ENCODE measurements around the gene LEAP2.
"Not testable (repeated sequence)": the region's sequence is repeated elsewhere in the genome, so short reads cannot be mapped to it uniquely, and the experiment has no call there.

LEAP2 gene

DNA sequence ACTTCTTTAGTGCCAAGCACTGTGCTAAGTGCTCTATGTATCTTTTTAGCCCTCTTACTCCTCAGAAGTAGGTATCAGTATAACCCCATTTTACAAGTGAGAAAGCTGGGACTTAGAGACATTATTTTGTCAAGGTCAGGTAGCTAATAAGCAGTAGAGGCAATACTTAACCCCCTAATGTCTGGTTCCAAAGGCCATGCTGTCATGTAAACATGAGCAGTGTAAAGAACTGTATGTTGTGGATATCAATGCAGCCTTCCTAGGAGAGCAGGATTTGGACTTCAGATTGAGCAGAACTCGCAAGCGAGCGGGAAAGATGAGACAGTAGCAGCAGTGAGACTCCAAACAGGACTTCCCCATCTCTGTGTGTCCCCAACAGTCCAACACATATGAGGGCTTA lies 39.4 kb upstream of the LEAP2 start:
- TF ChIP-seq POLR2A (IDR thresholded peaks at IDR 0.05; ENCODE audit: low read depth, low read length) = no peak
- no peak for FAIRE-seq
- DNase-seq (ENCODE audit: insufficient read length, low spot score) = no peak

DNA sequence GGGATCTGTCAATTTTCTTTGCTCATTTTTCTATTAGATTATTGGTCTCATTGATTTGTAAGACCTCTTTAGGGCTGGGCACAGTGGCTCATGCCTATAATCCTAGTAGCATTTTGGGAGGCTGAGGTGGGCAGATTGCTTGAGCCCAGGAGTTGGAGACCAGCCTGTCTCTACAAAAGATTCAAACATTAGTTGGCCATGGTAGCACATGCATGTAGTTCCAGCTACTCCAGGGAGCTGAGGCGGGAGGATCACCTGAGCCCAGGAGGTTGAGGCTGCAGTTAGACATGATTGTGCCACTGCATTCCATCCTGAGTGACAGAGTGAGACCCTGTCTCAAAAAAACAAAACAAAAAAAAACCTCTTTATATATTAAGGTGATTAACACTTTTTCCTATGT lies 36.6 kb upstream of the LEAP2 start:
- DNase-seq (ENCODE audit: insufficient read length, low spot score) (no peak), FAIRE-seq (no peak)
- no peak for TF ChIP-seq POLR2A (IDR thresholded peaks at IDR 0.05; ENCODE audit: low read depth, low read length)

- no peak for FAIRE-seq
- no peak for DNase-seq (ENCODE audit: insufficient read length, low spot score)
- TF ChIP-seq POLR2A (IDR thresholded peaks at IDR 0.05; ENCODE audit: low read depth, low read length) = no peak
Observed at GRCh38 chr5:132837868-132838267, 35.6 kb upstream of the LEAP2 start.

DNA sequence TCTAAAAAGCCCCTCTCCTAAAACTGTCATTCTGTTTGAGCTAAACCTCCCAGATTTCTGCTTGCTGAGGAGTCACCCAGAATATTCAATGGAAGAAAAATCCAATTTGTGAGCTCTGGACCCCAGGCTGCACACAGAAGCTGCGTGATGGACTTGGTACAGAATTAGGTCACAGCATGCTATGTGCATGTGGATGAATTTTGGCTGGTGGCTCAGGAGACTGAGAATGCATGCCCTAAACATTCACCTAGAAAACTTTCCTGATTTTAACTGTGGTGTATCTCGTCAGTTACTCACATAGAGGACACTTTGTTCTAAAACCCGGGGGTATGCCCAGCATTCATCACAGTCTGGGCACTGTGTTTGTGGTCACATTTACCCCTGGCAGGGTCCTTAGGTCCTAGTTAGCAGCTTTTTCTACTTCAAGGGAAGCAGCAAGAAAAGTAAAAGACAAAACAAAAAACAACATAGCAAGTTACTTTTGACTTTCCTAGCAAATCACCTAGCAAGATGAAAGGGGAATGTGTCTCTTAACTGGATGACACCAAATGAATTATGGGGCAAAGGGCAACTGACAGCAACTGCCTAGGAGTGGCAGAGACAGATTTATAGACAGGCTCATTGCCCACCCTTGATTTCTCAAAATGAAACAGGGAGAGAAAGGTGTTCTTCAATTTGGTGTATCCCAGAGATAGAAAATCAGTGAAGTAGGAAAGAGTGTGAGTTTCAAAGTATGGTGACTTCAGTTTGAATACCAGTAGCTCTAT lies 34.8 kb upstream of the LEAP2 start:
- DNase-seq (ENCODE audit: insufficient read length, low spot score) (no peak), FAIRE-seq (no peak)
- no peak for TF ChIP-seq POLR2A (IDR thresholded peaks at IDR 0.05; ENCODE audit: low read depth, low read length)

- no peak for TF ChIP-seq POLR2A (IDR thresholded peaks at IDR 0.05; ENCODE audit: low read depth, low read length)
- no peak for DNase-seq (ENCODE audit: insufficient read length, low spot score)
- no peak for FAIRE-seq
Observed at GRCh38 chr5:132839426-132840301, 33.8 kb upstream of the LEAP2 start.

DNA sequence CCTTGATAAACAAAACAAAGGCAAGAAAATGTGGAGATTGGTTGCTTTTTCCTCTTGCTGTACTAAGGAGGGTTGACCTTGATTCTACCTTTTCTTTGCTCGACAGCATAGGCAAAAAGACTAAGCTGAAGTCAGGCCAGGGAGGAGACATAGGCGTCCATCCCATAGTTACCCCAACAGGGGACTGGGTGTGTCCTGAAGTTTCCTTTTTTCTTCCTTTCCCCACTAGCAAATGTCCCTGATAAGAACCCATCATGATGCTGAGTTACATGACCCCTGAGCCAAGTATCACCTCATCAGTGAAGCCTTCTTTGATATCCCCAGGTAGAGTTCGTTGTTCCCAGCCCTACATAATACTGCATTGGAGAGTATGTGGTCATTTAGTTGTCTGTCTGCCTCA lies 33.2 kb upstream of the LEAP2 start:
- no peak for FAIRE-seq

DNA sequence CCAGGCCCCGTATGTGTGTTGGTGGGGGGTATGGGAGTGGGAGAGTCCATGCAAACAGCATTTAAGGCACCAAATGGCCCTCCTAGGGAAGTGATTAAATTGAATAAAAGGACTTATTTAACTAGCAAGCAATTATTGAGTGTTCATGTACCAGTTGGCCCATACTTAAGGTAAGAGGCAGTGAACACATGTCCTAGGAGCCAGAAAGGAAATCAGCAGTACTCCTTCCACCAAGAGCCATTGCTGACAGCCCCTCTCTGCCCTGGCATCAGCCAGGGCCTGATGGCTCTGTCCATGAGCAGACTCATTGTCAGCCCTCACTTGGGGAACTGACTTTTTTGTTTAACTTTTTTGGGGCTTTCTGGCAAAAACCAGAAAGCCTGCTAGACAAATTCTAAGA lies 32.6 kb upstream of the LEAP2 start:
- TF ChIP-seq POLR2A (IDR thresholded peaks at IDR 0.05; ENCODE audit: low read depth, low read length) = no peak
- no peak for FAIRE-seq
- no peak for DNase-seq (ENCODE audit: insufficient read length, low spot score)

More for the DNA sequence above, 33.2 kb upstream of the LEAP2 start:
- no peak for TF ChIP-seq POLR2A (IDR thresholded peaks at IDR 0.05; ENCODE audit: low read depth, low read length)
- no peak for DNase-seq (ENCODE audit: insufficient read length, low spot score)

GRCh38 chr5:132841305-132841704 lies 32.2 kb upstream of the LEAP2 start:
- FAIRE-seq = no peak
- no peak for TF ChIP-seq POLR2A (IDR thresholded peaks at IDR 0.05; ENCODE audit: low read depth, low read length)

DNA sequence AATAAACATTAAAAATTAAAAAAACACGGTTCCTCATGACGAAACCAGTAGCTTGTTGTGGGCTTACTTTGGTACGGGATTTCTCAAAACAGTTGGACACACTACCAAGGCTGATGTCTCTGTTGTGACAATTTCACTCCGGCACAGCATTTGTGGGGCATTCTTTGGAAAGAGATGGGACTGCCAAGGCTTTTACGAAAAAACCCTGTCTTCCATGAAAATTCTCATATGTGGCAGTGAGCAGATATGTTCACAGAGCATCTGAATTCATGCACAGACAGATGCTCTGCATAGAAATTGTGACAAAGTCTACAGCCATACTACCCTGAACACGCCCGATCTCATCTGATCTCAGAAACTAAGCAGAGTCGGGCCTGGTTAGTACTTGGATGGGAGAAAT lies 25.2 kb upstream of the LEAP2 start:
- FAIRE-seq = no peak

More at GRCh38 chr5:132841305-132841704, 32.2 kb upstream of the LEAP2 start:
- no peak for DNase-seq (ENCODE audit: insufficient read length, low spot score)

GRCh38 chr5:132849347-132849746 lies 24.1 kb upstream of the LEAP2 start:
- no peak for TF ChIP-seq POLR2A (IDR thresholded peaks at IDR 0.05; ENCODE audit: low read depth, low read length)
- DNase-seq (ENCODE audit: insufficient read length, low spot score) (no peak), FAIRE-seq (no peak)

More for the DNA sequence above, 25.2 kb upstream of the LEAP2 start:
- DNase-seq (ENCODE audit: insufficient read length, low spot score) = no peak
- no peak for TF ChIP-seq POLR2A (IDR thresholded peaks at IDR 0.05; ENCODE audit: low read depth, low read length)

GRCh38 chr5:132850066-132850465 lies 23.4 kb upstream of the LEAP2 start:
- TF ChIP-seq POLR2A (IDR thresholded peaks at IDR 0.05; ENCODE audit: low read depth, low read length) = no peak
- DNase-seq (ENCODE audit: insufficient read length, low spot score) = no peak
- no peak for FAIRE-seq

- FAIRE-seq (no peak), DNase-seq (ENCODE audit: insufficient read length, low spot score) (no peak)
- TF ChIP-seq POLR2A (IDR thresholded peaks at IDR 0.05; ENCODE audit: low read depth, low read length) = no peak
Observed at GRCh38 chr5:132853323-132853722, 20.1 kb upstream of the LEAP2 start.

- DNase-seq (ENCODE audit: insufficient read length, low spot score) (no peak), FAIRE-seq (no peak)
- TF ChIP-seq POLR2A (IDR thresholded peaks at IDR 0.05; ENCODE audit: low read depth, low read length) = no peak
Observed at GRCh38 chr5:132853790-132854189, 19.7 kb upstream of the LEAP2 start.

GRCh38 chr5:132854301-132854700 lies 19.2 kb upstream of the LEAP2 start:
- DNase-seq (ENCODE audit: insufficient read length, low spot score) (no peak), FAIRE-seq (no peak)
- no peak for TF ChIP-seq POLR2A (IDR thresholded peaks at IDR 0.05; ENCODE audit: low read depth, low read length)

DNA sequence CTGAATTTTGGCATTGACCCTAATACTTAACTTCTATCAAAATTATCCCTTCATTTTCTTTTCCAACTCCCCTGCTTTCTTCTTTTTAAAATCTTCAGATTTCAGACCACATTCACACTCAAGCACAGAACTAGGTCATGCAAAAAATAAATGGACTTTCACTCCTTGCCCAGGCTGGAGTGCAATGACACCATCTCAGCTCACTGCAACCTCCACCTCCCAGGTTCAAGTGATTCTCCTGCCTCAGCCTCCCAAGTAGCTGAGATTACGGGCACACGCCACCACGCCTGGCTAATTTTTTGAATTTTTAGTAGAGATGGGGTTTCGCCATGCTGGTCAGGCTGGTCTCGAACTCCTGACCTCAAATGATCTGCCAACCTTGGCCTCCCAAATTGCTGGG lies 18.5 kb upstream of the LEAP2 start:
- not testable (repeated sequence) for FAIRE-seq; DNase-seq (ENCODE audit: insufficient read length, low spot score)
